Measurements from ENCODE around the gene CHADL.

Gene CHADL, protein sequence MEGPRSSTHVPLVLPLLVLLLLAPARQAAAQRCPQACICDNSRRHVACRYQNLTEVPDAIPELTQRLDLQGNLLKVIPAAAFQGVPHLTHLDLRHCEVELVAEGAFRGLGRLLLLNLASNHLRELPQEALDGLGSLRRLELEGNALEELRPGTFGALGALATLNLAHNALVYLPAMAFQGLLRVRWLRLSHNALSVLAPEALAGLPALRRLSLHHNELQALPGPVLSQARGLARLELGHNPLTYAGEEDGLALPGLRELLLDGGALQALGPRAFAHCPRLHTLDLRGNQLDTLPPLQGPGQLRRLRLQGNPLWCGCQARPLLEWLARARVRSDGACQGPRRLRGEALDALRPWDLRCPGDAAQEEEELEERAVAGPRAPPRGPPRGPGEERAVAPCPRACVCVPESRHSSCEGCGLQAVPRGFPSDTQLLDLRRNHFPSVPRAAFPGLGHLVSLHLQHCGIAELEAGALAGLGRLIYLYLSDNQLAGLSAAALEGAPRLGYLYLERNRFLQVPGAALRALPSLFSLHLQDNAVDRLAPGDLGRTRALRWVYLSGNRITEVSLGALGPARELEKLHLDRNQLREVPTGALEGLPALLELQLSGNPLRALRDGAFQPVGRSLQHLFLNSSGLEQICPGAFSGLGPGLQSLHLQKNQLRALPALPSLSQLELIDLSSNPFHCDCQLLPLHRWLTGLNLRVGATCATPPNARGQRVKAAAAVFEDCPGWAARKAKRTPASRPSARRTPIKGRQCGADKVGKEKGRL

DNA sequence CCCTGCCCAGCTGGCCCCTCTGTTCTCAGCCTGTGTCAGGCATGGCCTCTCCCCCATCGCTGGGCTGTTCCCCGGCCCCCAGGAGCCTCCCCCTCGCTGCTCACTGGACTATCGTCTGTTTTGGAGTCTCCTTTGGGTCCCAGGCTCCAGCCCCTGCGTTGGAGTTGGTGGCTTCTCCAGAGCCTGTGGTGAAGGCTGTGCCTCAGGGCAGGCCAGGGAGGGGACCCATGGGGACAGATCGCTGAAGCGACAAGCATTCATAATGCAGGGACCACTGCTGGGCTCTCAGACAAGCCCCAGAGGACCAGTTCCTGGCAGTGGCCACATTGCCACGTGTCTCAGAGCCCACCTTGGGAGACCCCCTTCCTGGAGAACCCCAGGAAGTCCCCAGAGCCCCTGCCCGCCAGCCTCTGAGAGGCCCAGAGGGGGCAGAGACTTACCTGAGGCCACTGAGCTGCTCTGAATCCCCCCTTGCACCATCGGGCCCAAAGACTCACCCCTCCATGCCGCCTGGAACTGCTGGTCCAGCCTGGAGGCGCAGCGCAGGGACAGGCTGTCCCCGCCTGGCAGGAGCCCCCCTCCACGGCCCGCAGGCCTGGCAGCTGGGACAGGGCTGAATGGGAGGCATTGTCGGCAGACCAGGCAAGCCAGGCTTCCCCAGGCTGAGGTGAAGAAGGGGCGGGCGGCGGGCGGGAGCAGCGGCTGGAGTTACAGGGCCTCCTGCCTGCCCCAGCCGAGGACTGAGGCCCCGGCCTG lies at the start of gene CHADL:
TSS of gene CHADL (minus strand) at position 555 of the 756 bp plus-strand sequence. CDS start at position 505, 50 bp downstream.
- H3K4me3 ChIP-seq (ENCODE audit: low read depth, low read length): no peak within 1 kb of the TSS
- DNase-seq (ENCODE audit: low read depth): no peak
- TF ChIP-seq, protein P1, sequence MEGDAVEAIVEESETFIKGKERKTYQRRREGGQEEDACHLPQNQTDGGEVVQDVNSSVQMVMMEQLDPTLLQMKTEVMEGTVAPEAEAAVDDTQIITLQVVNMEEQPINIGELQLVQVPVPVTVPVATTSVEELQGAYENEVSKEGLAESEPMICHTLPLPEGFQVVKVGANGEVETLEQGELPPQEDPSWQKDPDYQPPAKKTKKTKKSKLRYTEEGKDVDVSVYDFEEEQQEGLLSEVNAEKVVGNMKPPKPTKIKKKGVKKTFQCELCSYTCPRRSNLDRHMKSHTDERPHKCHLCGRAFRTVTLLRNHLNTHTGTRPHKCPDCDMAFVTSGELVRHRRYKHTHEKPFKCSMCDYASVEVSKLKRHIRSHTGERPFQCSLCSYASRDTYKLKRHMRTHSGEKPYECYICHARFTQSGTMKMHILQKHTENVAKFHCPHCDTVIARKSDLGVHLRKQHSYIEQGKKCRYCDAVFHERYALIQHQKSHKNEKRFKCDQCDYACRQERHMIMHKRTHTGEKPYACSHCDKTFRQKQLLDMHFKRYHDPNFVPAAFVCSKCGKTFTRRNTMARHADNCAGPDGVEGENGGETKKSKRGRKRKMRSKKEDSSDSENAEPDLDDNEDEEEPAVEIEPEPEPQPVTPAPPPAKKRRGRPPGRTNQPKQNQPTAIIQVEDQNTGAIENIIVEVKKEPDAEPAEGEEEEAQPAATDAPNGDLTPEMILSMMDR (IDR thresholded peaks at IDR 0.05; ENCODE audit: low read depth, low read length): no peak
- TF ChIP-seq POLR2A (IDR thresholded peaks at IDR 0.05; ENCODE audit: extremely low read depth, insufficient read length) (no peak), MYC (IDR thresholded peaks at IDR 0.05; ENCODE audit: low read depth, low read length) (no peak)
- TF ChIP-seq, protein P2, sequence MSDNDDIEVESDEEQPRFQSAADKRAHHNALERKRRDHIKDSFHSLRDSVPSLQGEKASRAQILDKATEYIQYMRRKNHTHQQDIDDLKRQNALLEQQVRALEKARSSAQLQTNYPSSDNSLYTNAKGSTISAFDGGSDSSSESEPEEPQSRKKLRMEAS (IDR thresholded peaks at IDR 0.05; ENCODE audit: low read depth, low read length): no peak

DNA sequence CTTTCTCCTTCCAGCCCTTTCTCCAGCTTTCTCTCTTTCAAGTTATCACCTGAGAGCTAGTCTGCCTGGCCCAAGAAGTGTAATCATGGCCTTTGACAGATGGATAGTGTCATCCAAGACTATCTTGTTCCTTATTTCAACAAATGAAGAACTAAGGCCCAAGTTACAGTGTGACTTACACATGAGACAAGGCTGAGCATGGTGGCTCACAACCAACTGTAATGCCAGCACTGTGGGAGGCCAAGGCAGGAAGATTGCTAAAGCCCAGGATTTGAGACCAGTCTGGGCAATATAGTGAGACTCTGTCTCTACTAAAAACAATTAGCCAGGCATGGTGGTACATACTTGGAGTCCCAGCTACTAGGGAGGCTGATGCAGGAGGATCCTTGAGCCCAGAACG lies 48.9 kb upstream of the CHADL start:
- DNase-seq (ENCODE audit: low read depth): no peak
- TF ChIP-seq, protein P2 (IDR thresholded peaks at IDR 0.05; ENCODE audit: low read depth, low read length): no peak
- TF ChIP-seq MYC (IDR thresholded peaks at IDR 0.05; ENCODE audit: low read depth, low read length) (no peak), POLR2A (IDR thresholded peaks at IDR 0.05; ENCODE audit: extremely low read depth, insufficient read length) (no peak)
- TF ChIP-seq, protein P1 (IDR thresholded peaks at IDR 0.05; ENCODE audit: low read depth, low read length): no peak
- H3K4me3 ChIP-seq (ENCODE audit: low read depth, low read length): no peak overlapping the region

DNA sequence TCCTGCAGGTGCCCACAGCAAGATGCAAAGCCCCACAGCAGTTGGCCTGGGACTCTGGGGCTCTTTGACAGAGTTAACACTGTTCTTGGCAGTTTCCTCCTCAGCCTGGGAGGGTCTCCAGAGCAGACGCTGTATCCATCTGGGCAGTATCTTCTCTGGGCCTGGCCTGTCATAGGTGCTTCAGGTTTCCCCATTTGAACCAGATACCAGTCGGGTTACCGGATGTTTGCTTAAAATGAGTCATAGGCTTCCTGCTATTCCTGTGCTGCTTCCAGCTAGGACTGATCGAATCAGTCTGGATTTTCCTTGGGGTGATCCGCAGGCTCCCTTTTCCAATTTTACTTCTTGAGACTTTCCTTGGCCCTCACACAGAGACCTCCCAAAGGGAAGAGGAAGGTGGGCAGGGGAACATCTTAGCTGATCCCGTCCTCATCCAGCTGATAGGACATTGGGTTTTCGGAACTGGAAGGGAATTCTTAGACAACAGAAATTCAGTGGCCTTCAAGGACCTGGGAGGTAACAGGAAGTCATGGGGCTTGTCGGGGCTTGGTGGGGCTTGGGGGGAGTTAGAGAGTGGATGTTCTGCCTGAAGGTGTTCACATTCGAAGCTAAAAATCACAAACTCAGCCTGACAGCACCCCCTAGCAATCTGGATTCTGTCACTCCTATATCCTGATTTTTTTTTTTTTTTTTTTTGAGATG lies 47.7 kb upstream of the CHADL start:
- TF ChIP-seq, protein P2 (IDR thresholded peaks at IDR 0.05; ENCODE audit: low read depth, low read length): no peak
- TF ChIP-seq POLR2A (IDR thresholded peaks at IDR 0.05; ENCODE audit: extremely low read depth, insufficient read length): no peak
- TF ChIP-seq, protein P1 (IDR thresholded peaks at IDR 0.05; ENCODE audit: low read depth, low read length): no peak
- TF ChIP-seq MYC (IDR thresholded peaks at IDR 0.05; ENCODE audit: low read depth, low read length): no peak
- DNase-seq (ENCODE audit: low read depth): no peak
- no peak overlapping the region for H3K4me3 ChIP-seq (ENCODE audit: low read depth, low read length)

DNA sequence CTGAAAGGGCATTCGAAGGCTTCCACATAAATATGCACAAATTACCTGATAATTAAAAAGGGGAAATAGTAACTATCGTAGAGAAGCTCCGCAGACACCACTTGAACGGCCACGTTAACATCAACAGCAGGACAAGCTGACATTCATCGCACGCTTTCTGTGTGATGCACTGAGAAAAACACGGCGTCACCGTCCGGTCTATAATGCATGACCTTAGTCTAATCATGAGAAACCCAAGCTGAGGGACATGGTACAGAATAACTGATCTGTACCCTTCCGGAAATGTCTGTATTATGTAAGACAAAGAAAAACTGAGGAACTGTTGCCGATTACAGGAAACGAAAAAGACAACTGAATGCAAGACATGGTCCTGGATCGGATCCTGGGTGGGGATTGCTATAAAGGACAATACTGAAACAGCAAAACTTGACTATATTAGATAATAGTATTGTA lies 45.9 kb upstream of the CHADL start:
- peak; percentile 81 for DNase-seq (ENCODE audit: low read depth)
- peak overlapping the region; percentile 78 for H3K4me3 ChIP-seq (ENCODE audit: low read depth, low read length)
- TF ChIP-seq, protein P1 (IDR thresholded peaks at IDR 0.05; ENCODE audit: low read depth, low read length): no peak
- TF ChIP-seq MYC (IDR thresholded peaks at IDR 0.05; ENCODE audit: low read depth, low read length): 0 out of 2 replicates have a peak, but pooled peaks have one; percentile 19
- TF ChIP-seq, protein P2 (IDR thresholded peaks at IDR 0.05; ENCODE audit: low read depth, low read length): no peak
- peak; percentile 52 for TF ChIP-seq POLR2A (IDR thresholded peaks at IDR 0.05; ENCODE audit: extremely low read depth, insufficient read length)
